GM12891 (cell line): ENCODE results near the gene SLCO4A1.

ENCODE experiments used
- DNase-seq: peaks from one replicate; pipeline ENCODE4 v3.0.0; 2011; ENCODE audit warnings: low spot score; ENCODE audit not compliant: insufficient read length
- FAIRE-seq: peaks from 2 replicates; lab custom pipeline; 2011; peaks lifted over from hg19 to GRCh38; lab: Jason Lieb, UNC
- PAX5 ChIP-seq: IDR thresholded peaks from 2 replicates; pipeline ENCODE4 v1.6.1; 2011; ENCODE audit warnings: low read length, moderate library complexity, mild to moderate bottlenecking; ENCODE audit not compliant: insufficient read depth, severe bottlenecking
- POLR2A ChIP-seq: IDR thresholded peaks from 2 replicates; pipeline ENCODE4 v1.6.1; 2011; ENCODE audit warnings: low read depth, low read length, control low read depth
- POLR2AphosphoS5 ChIP-seq: IDR thresholded peaks from 2 replicates; pipeline ENCODE4 v1.6.1; 2011; ENCODE audit warnings: low read depth, low read length, control low read depth
- POU2F2 ChIP-seq: IDR thresholded peaks from 2 replicates; pipeline ENCODE4 v1.6.1; 2011; ENCODE audit warnings: low read depth, mild to moderate bottlenecking, control low read depth, low read length, moderate library complexity
- SPI1 ChIP-seq: IDR thresholded peaks from 2 replicates; pipeline ENCODE4 v1.6.1; 2011; ENCODE audit warnings: low read depth, low read length, control low read depth
- TAF1 ChIP-seq: IDR thresholded peaks from 2 replicates; pipeline ENCODE4 v1.6.1; 2011; ENCODE audit warnings: low read depth, low read length, control low read depth

Gene SLCO4A1

DNA sequence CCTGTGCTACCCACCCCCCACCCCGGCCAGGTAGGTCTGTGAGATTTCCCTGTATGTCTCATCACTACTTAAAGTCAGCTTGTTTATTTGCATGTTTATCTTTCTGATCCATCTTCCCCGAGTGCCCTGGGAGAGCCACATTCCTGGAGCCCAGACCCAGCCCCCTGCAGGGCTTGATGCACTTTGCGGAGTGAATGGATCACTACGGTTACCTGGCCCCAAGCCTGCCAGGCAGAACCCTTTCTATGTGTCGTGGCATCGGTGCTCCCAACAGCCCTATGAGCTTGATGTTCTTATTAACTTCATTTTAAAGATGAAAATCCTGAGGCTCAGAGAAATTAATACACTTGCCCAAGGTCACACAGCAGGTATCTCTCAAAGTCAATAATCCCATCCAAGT, 13.6 kb upstream of the SLCO4A1 start:
- FAIRE-seq: no peak
- TF ChIP-seq TAF1 (no peak), SPI1 (no peak), POLR2A (no peak), PAX5 (no peak)
- no peak for DNase-seq

DNA sequence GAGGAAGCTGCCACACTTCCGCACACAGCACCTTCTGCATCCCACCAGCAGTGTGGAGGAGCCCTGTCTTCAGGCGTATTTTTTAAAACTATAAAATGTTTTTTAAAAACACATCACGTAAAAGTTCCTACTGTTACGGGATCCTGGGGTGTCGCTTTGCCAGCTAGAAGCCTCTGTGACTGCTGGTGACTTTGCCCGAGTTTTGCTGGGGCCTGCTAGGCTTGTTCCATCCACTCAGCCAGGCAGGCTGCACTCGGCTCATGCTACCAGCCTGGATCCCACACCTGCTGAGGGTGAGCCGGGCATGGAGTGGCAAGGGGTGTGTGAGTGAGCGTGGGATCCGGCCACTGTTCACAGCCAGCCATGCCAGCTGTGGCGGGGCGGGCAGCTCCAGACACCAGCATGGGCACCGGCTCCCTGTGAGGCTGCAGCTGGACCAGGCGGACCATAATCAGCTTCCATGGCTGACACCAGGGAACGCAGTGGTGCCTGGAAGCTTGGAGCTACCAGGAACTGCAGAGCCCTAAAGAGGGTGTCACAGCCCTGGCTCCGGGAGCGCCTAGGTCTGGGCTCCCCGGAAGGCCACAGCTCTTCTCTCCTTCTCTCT, 12.3 kb upstream of the SLCO4A1 start:
- TF ChIP-seq PAX5 (no peak), TAF1 (no peak), SPI1 (no peak), POLR2AphosphoS5 (no peak), POLR2A (no peak), POU2F2 (no peak)
- FAIRE-seq (no peak), DNase-seq (no peak)

DNA sequence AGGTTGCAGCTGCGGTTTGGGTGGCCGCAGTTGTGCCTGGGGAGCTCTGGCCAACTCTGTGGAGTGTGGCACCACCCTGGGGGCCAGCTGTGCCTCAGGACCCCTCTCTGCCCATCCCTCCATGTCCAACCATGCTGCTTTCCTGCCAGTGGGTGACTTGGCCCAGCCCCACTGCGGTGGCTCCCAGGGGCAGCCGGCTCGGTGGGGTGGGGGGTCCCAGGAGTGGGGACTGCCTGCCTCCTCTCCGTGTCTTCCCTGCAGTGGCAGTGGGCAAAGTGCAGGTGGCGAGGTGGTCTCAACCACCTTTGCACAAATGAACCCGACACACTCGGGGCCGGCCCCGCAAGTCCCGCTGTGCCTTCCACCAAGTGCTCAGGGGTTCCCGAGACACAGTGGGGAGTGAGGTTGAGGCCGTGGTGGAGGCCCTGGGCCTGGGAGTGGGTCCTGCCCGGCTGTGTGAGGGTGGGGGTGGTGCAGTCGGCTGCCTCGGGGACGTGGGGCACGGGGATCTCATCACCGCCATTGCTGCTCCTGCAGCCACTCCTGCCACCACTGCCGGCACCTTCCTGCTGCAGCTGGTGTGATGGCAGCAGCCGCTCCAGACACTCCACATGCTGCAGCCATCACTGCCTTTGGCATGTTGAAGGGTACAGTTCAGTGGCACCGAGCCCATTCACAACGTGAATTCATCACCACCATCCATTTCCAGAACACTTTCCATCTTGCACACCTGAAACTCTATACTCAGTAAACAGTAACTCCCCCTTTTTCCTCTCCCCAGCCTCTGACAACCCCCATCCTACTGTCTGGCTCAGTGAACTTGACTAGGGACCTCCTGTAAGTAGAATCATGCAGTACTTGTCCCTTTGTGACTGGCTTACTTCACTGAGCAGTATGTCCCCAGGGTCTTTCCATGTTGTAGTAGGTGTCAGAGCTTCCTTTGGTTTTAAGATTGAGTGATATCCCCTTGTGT, 10.7 kb upstream of the SLCO4A1 start:
- no peak for DNase-seq
- TF ChIP-seq POLR2AphosphoS5 (no peak), PAX5 (no peak), TAF1 (no peak), SPI1 (no peak), POU2F2 (no peak), POLR2A (no peak)
- FAIRE-seq: no peak

DNA sequence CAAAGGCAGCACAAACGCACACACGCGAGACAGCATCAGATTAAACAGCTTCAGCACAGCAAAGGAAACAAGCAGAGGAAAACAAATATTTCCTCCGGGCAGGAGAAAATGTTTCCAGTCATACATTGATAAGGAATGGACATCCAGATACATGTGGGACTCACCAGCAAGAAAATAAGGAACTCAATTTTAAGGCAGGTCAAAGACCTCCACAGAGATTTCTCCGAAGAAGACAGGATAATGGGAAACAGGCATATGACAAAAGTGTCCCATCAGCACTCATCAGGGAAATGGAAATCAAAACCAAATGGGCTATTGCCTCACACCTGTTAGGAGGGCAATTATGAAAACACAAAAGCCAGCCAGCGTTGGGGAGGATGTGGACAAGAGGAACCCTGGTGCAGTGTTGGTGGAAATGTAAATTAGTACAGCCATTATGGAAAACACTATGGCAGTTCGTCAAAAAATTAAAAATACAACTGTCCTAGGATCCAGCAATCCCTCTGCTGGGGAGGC, 9.7 kb upstream of the SLCO4A1 start:
- TF ChIP-seq POLR2AphosphoS5 (no peak), POU2F2 (no peak), POLR2A (no peak), PAX5 (no peak), SPI1 (no peak)
- no peak for DNase-seq
- peak; percentile 33 for FAIRE-seq

DNA sequence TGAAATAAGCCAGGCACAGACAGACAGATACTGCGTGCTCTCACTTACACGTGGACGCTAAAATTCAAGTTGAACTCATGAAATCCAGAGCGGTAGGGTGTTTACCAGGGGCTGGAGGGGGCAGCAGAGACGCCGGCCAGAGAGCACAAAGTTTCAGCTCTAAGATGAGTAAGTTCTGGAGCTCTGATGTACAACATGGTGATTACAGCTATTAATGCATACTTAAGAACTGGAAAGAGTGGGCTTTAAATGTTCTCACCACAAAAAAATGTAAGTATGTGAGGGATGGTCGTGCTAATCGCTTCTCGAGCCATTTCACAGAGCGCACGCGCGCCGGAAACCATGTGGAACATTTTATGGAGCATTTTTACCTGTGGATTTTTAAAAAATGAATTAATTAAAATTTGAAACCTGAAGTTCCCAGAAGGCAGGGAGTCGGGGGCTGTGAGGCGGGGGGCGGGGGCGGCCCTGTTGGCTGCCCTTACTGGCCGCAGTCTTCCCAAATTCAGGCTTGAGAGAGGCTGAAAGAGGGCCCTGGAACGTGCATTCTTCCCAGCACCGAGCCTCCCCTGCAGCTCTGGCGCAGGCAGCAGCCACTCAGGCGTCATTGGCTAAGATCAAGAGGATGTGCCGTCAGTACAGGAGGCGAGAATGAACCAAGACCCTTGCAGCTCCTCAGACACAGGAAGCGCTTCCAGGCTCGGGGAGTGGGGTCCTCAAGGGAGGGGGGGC, 8.5 kb upstream of the SLCO4A1 start:
- DNase-seq (no peak), FAIRE-seq (no peak)
- no peak for TF ChIP-seq SPI1
- TF ChIP-seq TAF1: no peak
- no peak for TF ChIP-seq PAX5
- TF ChIP-seq POU2F2: no peak
- no peak for TF ChIP-seq POLR2AphosphoS5
- no peak for TF ChIP-seq POLR2A

DNA sequence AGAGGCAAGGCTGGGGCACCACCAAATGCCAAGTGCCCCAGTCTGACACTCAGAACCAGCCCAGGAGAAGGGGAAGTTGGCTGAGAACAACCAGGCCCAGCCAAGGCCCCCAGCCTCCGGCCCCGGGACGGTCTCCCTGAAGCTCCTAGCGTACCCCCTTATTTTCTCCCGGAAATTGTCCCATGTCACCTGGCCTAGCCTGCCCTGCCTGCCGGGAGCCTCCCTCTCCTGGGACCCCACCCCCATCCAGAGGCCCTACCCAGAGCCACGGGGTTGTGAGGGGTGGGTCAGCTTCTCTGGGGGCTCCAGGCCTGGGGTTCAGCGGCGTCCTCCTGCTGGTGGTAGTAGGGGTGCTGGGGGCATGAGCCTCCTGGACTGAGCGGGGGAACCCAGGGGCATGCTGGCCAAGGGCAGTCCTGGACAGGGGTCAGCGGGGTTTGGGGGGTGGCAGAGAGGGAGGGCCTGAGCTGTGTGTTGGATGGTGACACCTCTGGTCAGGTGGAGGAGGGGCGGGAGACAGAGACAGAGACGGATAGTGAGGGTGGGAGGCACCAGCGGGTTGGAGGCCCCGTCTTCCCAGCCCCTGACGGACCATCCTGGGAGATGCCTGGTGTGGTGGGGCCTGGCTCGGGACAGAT, 7.9 kb upstream of the SLCO4A1 start:
- TF ChIP-seq POLR2AphosphoS5: no peak
- TF ChIP-seq PAX5: no peak
- no peak for TF ChIP-seq POU2F2
- TF ChIP-seq SPI1: no peak
- TF ChIP-seq TAF1: no peak
- no peak for TF ChIP-seq POLR2A
- DNase-seq: no peak
- FAIRE-seq: no peak

DNA sequence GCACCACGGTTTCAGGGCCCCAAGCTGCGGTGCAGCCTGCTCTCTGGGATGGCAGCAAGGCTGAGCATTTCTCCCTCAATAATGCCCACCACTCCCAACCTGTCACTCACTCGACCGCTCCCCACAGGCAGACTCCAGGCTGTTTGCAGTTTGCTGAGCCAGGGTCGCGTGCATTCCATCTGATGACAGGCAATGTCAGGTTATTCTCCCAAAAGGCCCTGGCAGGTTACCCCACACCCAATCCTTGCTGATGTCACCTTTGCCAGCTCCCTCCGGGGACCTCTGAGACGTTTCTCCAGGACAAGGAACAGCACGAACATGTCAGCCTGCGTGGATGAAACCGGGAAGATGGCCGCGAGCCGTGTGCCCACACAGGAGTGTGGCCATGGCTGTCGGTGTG, 7.1 kb upstream of the SLCO4A1 start:
- DNase-seq (no peak), FAIRE-seq (no peak)
- no peak for TF ChIP-seq POLR2AphosphoS5

DNA sequence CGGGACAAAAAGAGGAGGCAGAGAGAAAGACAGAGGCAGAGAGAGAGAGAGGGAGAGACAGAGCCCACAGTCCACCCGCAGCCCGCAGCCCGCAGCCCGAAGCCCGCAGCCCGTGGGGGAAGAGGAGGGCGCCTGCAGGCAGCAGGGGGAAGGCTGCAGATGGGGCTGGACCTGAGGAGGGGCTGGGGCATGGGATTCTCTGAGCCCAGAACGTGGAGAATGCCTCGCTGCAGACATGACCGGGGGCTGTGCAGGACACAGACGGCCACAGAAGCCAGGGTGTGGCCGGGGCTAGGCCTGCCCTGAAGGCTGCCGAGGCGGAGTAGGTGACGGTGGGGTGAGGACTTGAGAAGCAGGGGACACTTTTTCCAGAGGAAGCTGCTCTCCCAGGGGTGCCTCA, 6.5 kb upstream of the SLCO4A1 start:
- TF ChIP-seq POLR2A: no peak
- TF ChIP-seq PAX5: no peak
- no peak for TF ChIP-seq POU2F2
- no peak for TF ChIP-seq TAF1
- TF ChIP-seq SPI1: no peak
- no peak for TF ChIP-seq POLR2AphosphoS5
- DNase-seq (no peak), FAIRE-seq (no peak)

DNA sequence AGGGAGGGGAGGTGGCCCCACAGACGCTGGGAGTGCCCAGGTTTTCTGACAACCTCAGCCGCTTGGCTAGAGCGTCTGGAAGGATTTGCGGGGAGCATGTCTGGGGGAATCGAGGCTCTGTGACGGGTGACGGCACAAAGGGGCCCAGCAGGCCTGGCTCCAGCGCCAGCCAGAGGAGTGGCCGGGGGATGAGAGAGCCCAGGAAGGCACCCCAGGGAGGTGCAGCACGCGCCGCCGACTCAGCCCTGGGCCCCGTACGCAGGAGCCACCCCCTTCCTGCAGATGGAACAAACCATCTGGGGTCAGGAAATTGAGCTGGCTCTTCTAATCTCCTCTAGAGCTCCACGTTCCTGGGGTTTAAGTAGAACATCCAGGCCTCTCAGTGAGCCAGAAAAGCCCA, 5.9 kb upstream of the SLCO4A1 start:
- no peak for DNase-seq
- FAIRE-seq: no peak
- TF ChIP-seq POLR2A: no peak
- no peak for TF ChIP-seq PAX5
- no peak for TF ChIP-seq POLR2AphosphoS5
- no peak for TF ChIP-seq TAF1
- TF ChIP-seq SPI1: no peak
- TF ChIP-seq POU2F2: no peak
